HG03097 (cell line): Measurements from ENCODE around the gene KLF12.
A peak's percentile ranks its signal among the peaks of the same experiment; 100 is the strongest.

Experiments
- ATAC-seq: cut with Tn5 transposase; IDR thresholded peaks from one replicate; pipeline ENCODE4 v1.9.1; 2021; ENCODE audit not compliant: unreplicated experiment, low FRiP score

The KLF12 gene

GRCh38 chr13:74135326-74136083, 1.3 kb upstream of the KLF12 start:
- peak; percentile 46 for ATAC-seq

DNA sequence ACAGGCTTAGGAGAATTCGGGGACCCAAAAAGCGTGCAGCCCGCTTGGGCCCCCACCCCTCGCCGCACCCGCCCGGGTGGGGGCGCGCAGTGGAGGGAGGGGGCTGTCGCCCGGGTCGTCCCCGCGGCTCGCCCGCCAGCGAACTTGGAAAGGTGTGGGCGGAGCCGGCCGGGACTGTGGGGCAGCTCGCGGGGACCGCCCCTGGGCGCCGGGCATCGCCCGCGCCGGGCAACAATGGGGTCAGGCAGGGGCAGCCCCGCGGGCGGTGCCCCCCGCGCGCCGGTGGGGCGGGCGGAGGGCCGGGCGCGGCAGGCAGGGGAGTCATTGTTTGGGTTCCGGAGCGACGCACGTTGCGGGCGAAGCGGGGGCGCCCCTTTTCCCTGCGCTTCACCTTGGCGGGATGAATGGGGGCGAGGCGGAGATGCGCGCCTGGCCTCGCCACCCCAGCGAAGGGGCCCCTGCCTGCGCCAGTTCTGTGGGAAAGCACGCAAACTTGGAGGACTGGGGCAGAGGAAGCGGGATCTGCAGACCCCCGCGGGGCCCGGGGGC, 647 bp upstream of the KLF12 start:
- ATAC-seq, result peak; percentile 29

DNA sequence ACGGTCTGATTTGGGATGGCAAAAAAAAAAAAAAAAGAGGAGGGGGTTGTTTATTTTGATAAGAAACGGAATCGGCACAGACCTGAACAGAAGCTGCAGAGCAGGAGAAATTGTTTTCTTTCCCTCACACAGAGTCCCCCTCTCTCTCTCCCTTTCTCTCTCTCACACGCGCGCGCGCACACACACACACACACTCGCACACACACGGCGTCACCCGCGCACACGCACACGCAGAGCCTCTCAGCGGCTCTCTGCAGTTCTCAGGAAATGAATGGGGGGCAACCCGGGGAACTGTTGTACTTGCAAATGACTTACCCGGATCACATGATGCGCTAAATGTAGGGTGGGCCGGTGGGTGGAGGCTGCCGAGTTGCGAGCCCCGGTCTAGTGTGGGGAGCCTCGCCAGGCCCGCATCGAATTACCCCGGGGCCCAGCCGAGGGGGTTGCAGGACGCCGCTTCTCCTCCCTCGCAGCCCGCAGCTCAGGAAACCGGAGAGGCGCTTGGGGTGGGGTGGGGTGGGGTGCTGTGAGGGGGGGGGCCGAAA, 475 bp downstream of the KLF12 start:
- ATAC-seq, result peak; percentile 44

- no peak for ATAC-seq
These were observed 1.2 kb downstream of the KLF12 start for GRCh38 chr13:74132776-74133656.

- no peak for ATAC-seq
These were observed 1.9 kb downstream of the KLF12 start for GRCh38 chr13:74132152-74132775.

DNA sequence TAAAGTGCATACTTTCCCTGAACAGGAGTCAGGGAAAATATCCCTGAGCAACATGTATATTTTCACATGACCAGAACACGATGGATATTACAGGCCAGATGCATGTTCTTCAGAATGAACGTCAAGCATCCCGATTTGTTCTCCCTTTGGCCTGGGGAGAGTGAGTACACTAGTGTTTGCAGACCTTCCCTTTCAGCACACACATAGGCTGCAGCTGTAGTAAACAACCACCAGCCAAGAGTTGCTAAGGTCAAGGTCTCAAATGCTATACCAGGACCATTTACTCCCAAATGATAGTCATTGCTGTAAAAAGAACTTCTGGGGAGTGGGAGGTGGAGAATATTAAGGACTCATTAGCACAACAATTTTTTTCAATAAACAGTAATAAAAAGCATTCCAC, 3.0 kb downstream of the KLF12 start:
- ATAC-seq, result no peak

DNA sequence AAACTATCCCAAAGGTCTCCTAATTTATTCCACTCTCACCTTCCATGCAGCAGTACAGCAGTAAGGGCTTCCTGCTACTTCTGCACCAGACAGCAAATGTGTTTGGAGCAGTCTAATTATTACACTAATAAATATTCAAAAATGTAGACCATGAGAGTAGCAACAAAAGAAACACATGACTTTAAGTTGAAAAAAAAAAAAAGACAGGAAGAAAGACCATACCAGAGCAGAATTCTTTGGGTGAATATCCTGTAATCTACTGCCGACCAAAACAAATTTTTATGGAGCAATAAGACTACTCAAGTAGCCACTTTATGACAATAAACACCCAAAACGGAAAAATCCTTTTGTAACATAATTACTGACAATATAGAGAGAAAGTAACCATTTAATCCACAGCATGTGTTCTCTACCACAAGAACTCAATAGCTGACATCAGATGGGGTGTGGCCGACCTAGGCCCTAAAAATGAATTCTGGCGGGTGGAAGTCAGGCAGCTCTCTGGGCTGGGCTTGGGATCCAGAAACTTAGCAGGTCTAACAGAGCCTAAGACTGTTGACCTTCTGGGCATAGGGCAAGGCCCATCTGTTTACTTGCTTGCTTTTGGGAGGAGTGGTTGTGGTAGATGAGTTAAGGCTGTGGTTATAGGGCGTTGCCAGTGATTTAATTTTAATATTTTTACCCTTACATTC, 4.6 kb downstream of the KLF12 start:
- no peak for ATAC-seq

- ATAC-seq, result no peak
These were observed 5.9 kb downstream of the KLF12 start for GRCh38 chr13:74128156-74128767.

- no peak for ATAC-seq
These were observed 15.9 kb downstream of the KLF12 start for GRCh38 chr13:74118328-74118727.

DNA sequence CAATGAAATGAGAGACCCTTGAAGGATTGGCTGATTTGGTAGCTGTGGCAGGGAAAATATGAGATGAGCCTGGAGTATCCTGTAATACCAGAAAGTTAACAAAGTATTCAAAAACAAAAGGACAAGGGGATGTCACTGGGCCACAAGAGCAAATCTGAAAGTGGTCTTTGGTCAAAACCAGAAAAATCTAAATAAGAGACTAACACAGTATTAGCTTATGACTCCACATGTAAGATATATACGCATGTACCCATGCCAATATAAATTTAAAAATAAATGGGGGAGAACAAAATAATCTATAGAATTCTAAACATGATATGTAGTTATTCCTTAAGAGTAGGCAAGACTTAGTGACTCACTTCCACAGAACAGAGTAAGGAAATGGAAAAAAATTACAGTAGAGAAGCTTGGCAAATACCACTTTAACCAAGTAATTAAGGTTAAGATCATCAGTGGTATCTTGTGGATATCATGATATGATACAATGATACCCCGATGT, 16.9 kb downstream of the KLF12 start:
- ATAC-seq, result no peak

GRCh38 chr13:74115133-74115532, 19.1 kb downstream of the KLF12 start:
- ATAC-seq, result no peak

DNA sequence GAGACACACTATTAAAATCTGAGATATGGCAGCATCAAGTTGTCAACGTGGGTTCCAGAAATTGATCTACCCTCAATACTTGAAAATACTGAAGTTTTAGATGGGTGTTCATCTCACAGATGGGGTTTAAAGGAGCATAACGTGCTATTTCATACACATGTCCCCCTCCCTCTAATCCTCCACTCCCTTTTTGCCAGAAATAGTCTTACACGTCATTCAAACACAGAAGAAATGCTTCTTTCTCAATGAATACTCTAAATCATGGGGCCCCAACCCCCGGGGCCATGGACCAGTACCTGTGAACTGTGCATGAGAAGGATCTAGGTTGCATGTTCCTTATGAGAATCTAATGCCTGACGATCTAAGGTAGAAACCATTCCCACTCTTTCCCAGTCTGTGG, 19.6 kb downstream of the KLF12 start:
- ATAC-seq, result no peak

GRCh38 chr13:74114202-74114601, 20.0 kb downstream of the KLF12 start:
- ATAC-seq, result no peak

GRCh38 chr13:74111901-74112824, 22.0 kb downstream of the KLF12 start:
- no peak for ATAC-seq

DNA sequence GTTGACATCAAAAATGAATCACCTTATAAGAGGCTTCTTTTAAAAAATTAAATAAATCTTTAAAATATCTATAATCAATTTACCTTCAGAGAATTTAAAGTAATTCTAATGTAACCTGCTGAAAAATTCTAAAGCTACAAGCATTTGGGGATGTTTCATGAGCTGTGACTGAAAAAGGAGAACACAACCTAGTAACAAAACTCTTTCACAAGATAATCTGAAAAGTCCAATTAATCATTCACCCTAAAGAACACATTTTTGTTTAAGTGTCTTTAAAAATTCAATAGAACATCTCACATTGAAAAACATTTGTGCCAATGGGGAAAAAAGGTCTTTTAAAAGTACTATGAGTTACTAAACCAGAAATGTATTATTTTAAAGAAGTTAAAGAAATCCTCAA, 22.8 kb downstream of the KLF12 start:
- no peak for ATAC-seq

- ATAC-seq, result no peak
These were observed 24.2 kb downstream of the KLF12 start for GRCh38 chr13:74110053-74110452.

GRCh38 chr13:74107598-74107997, 26.6 kb downstream of the KLF12 start:
- no peak for ATAC-seq

DNA sequence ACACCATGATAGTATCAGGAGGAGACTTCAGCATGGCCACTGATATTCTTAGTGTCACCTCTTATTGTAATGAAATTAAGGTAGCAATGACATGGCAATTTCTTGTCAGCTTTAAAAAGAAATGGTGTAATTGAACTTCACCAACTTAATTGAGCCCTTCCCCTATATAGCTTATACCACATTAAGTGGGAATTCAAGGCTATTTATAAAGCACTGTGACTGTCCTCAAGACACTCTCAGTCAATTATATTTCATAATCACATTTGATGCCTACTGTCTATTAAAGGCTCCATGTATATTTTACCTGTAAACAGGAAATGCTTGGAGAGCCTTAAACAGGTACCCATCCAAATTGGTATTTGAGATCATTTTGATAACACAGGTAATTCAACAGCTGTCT, 28.3 kb downstream of the KLF12 start:
- no peak for ATAC-seq
